Measurements from ENCODE around the gene PHF5A.
A peak's percentile ranks its signal among the peaks of the same experiment; 100 is the strongest.

PHF5A gene

DNA sequence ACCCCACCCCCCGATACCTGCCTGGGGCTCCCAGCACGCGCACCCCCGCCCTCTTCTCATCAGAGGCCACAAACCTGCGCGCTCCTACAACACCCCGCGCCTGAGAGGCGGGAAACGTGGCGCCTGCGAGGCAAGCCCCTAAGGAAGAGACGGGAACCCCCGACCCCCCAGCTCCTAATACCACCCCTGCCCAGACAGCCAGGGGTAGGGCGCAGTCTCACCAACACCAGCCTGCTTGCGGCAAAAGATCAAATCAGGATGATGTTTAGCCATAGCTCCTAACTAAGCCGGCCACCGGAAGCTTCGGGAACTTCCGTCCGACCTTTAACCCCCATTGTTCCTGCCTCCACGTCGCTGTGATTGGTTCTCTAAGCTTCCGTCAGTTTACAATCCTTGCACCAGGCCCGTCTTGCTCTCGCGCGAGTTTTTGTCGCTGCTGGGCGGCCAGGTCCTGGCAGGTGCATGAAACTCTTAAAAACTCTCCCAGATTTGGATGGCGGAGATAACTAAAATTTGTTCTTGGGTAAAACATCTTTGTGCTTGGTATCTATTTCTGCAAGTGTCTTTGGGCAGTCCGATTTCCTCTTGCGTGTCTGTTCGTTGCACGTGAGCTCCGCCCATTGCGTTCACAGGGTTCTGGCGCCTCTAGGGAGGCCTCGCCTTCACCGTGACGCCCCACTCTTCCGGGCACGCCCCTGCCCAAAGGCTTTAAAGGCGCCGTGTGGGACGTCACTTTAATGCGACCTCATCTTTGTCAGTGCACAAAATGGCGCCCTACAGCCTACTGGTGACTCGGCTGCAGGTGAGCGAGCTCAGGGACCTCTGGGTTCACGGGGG lies at the start of gene PHF5A, which contains the start of gene ACO2:
TSS of gene PHF5A (minus strand) at position 312 of the 837 bp plus-strand sequence. CDS start at position 273, 39 bp downstream.
TSS of gene ACO2 (plus strand) at position 737 of the 837 bp plus-strand sequence. CDS start at position 767, 30 bp downstream.
- ATAC-seq (ENCODE audit: low read depth) (peak; percentile 94), DNase-seq (ENCODE audit: low spot score) (peak; percentile 94)
- no peak for TF ChIP-seq CTCF (IDR thresholded peaks at IDR 0.05; ENCODE audit: poor library complexity, severe bottlenecking)
- Histone ChIP-seq H3K27ac (ENCODE audit: poor library complexity, severe bottlenecking) (peak within 1 kb of the TSS; percentile 60), H3K9me3 (ENCODE audit: severe bottlenecking) (no peaks in the 10 kb centered on the region), H3K36me3 (ENCODE audit: low read depth) (peaks cover 61% of the 10 kb centered on the region), H3K4me3 (ENCODE audit: severe bottlenecking) (peak within 1 kb of the TSS; percentile 99), H3K27me3 (ENCODE audit: insufficient read depth, poor library complexity, severe bottlenecking) (no peaks in the 10 kb centered on the region), H3K4me1 (ENCODE audit: insufficient read depth, poor library complexity, severe bottlenecking) (no peaks in the 10 kb centered on the region)

DNA sequence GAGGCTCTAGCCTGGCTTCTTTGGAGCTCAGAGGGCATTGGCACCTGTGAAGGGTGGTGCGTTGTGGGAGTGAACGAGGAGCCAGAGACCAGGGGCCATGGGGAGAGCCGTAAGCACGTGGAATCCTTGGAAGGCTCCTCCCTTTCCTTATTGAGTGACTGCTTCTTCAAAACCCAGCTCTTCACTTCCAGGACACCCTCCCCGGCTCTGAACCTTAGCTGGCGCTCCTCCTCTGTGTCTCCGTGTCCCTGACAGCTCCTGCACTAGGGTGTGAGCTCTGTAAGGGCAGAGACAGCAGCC lies 49.5 kb upstream of the PHF5A start:
- Histone ChIP-seq H3K4me3 (ENCODE audit: severe bottlenecking) (no peak overlapping the region), H3K4me1 (ENCODE audit: insufficient read depth, poor library complexity, severe bottlenecking) (peaks cover 3% of the 10 kb centered on the region), H3K9me3 (ENCODE audit: severe bottlenecking) (no peaks in the 10 kb centered on the region), H3K27ac (ENCODE audit: poor library complexity, severe bottlenecking) (no peak overlapping the region), H3K27me3 (ENCODE audit: insufficient read depth, poor library complexity, severe bottlenecking) (no peaks in the 10 kb centered on the region), H3K36me3 (ENCODE audit: low read depth) (peaks cover 56% of the 10 kb centered on the region)
- peak; percentile 61 for TF ChIP-seq CTCF (IDR thresholded peaks at IDR 0.05; ENCODE audit: poor library complexity, severe bottlenecking)
- DNase-seq (ENCODE audit: low spot score) (no peak), ATAC-seq (ENCODE audit: low read depth) (no peak; the same call in 2 of the 3 replicates)

GRCh38 chr22:41517172-41518047 lies 48.9 kb upstream of the PHF5A start:
- Histone ChIP-seq H3K4me3 (ENCODE audit: severe bottlenecking) (no peak overlapping the region), H3K27me3 (ENCODE audit: insufficient read depth, poor library complexity, severe bottlenecking) (no peaks in the 10 kb centered on the region), H3K9me3 (ENCODE audit: severe bottlenecking) (no peaks in the 10 kb centered on the region), H3K4me1 (ENCODE audit: insufficient read depth, poor library complexity, severe bottlenecking) (peaks cover 9% of the 10 kb centered on the region), H3K36me3 (ENCODE audit: low read depth) (peaks cover 56% of the 10 kb centered on the region), H3K27ac (ENCODE audit: poor library complexity, severe bottlenecking) (no peak overlapping the region)
- DNase-seq (ENCODE audit: low spot score), result no peak
- TF ChIP-seq CTCF (IDR thresholded peaks at IDR 0.05; ENCODE audit: poor library complexity, severe bottlenecking), result peak; percentile 90
- ATAC-seq (ENCODE audit: low read depth), result peak; percentile 50

- DNase-seq (ENCODE audit: low spot score), result no peak
- Histone ChIP-seq H3K36me3 (ENCODE audit: low read depth) (peaks cover 63% of the 10 kb centered on the region), H3K9me3 (ENCODE audit: severe bottlenecking) (no peaks in the 10 kb centered on the region), H3K27ac (ENCODE audit: poor library complexity, severe bottlenecking) (no peak overlapping the region), H3K4me3 (ENCODE audit: severe bottlenecking) (no peak overlapping the region), H3K27me3 (ENCODE audit: insufficient read depth, poor library complexity, severe bottlenecking) (no peaks in the 10 kb centered on the region), H3K4me1 (ENCODE audit: insufficient read depth, poor library complexity, severe bottlenecking) (peaks cover 9% of the 10 kb centered on the region)
- no peak for TF ChIP-seq CTCF (IDR thresholded peaks at IDR 0.05; ENCODE audit: poor library complexity, severe bottlenecking)
- no peak for ATAC-seq (ENCODE audit: low read depth)
Observed at GRCh38 chr22:41516462-41516861, 48.0 kb upstream of the PHF5A start.

Data from RWPE2 (cell line).